GM12872 (cell line): ENCODE results near the gene DLX1.

Experiments used
- TF ChIP-seq, protein P1 (sequence below): IDR thresholded peaks from 3 replicates; pipeline ENCODE4 v1.5.1; 2011; ENCODE audit warnings: low read depth, mild to moderate bottlenecking, low read length, moderate library complexity; ENCODE audit not compliant: insufficient read depth

Gene DLX1

DNA sequence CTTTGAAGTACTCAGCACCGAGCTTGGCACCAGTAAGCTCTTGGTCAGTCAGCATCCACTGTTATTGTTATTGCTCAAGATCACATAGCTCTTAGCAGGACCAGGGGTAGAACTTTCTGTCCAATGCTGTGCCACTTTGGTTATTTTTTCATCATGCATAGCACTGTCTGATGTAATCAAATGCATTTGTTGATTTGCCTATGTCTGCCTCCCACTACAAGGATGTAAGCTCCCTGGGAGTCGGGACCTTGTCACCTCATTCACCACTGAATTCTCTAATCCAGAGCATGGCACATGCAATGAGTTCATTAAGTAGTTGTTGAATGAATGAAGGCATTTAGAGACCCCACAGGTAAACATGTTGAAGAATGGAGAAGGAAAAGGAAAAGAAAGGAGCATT lies 29.0 kb upstream of the DLX1 start:
- TF ChIP-seq, protein P1, sequence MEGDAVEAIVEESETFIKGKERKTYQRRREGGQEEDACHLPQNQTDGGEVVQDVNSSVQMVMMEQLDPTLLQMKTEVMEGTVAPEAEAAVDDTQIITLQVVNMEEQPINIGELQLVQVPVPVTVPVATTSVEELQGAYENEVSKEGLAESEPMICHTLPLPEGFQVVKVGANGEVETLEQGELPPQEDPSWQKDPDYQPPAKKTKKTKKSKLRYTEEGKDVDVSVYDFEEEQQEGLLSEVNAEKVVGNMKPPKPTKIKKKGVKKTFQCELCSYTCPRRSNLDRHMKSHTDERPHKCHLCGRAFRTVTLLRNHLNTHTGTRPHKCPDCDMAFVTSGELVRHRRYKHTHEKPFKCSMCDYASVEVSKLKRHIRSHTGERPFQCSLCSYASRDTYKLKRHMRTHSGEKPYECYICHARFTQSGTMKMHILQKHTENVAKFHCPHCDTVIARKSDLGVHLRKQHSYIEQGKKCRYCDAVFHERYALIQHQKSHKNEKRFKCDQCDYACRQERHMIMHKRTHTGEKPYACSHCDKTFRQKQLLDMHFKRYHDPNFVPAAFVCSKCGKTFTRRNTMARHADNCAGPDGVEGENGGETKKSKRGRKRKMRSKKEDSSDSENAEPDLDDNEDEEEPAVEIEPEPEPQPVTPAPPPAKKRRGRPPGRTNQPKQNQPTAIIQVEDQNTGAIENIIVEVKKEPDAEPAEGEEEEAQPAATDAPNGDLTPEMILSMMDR: no peak

DNA sequence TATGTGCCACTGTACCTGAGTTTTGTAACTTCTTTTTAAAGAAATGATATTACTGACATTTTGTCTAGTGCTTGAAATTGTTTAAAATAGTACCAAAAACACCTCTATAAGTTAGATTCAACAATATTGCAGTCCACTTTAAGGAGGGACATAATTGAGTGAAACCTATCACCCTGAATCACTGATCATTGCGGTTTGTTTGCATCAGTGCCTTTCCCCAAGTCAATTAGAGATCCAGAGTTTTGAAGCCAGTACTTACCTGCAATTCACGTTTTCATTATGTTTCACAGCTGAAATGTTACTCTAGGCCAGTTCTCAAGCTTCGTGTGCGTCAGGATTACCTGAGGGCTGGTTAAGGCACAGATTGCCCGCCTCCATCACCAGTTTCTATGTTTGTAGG lies 26.6 kb upstream of the DLX1 start:
- TF ChIP-seq, protein P1: no peak

DNA sequence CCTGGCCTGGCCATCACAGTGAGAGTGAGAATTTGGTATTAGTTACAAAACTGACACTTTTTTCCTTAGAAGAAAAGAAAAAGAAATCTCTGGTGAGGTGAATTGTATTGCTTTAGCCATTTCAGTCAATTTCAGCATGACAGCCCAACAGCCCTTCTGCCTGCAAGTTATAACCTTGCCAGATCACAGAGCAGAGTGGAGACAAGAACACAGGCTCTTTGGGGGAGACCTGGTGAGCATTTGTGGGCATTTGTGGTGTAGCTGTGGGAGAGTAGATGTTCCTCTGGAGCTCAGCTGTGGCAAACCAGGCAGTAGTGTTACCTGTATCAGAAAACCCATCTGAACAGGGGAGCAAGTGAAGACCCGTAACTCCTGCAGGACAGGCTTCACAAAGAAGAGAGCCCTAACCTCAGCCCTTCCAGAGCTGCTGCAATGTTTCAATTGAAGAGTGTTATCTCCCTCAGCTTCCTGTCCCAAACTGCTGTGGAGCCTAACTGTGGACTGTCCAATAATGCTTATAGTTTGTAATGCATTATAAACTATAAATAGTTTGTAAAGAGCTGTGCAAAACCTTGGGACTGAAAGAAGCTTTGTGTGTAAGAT lies 22.8 kb upstream of the DLX1 start:
- TF ChIP-seq, protein P1: no peak

DNA sequence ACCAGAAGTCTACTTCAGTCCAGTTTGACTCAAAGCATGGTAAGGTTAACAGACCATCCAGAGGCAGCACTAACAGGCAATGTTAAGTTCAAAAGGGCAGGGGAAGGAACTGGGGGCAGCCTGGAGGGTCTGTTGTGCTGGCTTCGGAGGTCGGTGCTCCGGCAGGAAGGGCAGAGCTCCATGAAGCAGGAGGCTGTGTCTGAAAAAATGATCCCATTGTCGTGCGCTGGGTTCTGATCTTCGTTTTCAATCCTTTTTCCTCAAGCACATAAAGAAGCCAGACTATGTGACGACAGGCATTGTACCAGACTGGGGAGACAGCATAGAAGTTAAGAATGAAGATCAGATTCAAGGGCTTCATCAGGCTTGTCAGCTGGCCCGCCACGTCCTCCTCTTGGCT lies 21.9 kb upstream of the DLX1 start:
- TF ChIP-seq, protein P1: no peak

DNA sequence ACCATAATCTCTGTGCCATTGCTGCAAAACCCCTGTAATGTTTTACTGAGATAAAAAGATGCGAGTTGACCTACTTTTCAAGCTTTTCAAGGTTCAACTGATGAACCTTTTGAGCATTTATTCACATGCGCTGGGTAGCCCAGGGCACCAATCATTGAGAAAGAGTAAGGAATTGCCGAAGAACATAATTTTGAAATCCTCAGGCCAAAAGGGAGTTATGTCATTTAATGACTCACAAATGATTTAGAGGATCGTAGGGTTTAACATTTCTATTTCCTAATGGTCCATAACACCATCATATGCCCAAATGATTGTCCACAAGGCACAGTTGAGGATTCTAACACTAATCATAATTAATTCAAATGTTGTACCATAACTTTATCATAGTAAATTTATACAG lies 20.2 kb upstream of the DLX1 start:
- TF ChIP-seq, protein P1: no peak

DNA sequence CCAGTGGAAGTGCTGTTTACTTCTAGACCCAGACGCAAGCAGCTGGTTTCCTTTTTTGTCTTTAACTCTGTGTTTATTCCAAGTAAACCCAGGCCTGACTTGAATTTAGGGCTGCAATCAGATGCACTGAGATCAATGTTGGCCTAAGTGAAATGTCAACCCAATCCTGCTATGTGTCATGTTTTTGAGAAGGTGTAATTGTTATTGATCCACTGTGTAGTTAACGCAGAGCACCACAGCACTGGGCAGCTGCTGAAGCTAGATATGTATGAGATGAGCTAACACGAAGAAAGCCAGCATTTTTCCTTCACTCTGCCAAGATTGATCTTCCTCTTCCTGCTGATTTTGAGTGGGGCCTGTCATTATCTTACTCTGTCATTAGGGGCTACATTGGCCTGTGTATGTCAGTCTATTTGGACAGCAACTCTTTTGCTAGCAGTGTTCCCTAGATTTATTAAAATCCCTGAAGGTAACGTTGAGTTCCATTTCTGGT lies 18.9 kb upstream of the DLX1 start:
- TF ChIP-seq, protein P1: no peak

DNA sequence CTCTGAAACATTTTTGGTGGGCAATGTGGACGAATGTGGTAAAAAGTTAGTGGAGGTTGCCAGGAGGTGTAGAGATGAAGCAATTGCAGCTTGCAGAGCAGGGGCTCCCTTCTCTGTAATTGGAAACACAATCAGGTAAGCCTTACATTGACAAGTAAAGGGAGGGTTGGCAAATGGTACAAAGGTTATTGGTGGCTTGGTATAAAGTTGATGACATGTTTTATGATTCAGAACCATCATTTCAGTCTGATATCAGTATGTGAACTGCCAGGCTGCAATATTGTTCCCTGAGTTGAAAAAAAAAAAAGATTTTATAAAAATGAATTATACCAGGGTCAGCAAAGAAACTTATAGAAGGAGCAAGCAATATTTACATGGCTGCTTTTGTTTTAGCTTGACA lies 14.4 kb upstream of the DLX1 start:
- TF ChIP-seq, protein P1: no peak

DNA sequence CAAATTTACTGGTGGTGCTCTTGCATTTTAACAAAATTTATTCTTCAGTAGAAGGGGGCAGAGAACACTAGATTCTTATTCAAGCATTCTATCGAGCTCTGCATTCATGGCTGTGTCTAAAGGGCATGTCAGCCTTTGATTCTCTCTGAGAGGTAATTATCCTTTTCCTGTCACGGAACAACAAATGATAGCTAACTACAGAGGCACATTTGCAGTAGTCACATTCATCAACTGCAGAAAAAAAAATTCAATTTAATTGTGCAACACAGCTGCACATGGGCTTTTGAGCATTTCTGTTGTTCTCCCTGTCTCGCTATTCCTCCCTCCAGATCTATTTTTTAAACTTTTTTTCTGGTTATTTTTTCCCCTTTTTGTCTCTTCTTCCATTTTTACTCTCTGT lies 13.0 kb upstream of the DLX1 start:
- TF ChIP-seq, protein P1: no peak
